Thoracic aorta (tissue), 2 donors: ENCODE measurements around the gene SMLR1. TPM values are rescaled to one million over a fixed set of nuclear protein-coding genes. Genes with fewer than 3 reads are reported as not detected.

Experiments
- ATAC-seq: fragments of 150-250 bp; one replicate; pipeline ENCODE4 v1.8.0; 2017; ENCODE audit warnings: low read depth; ENCODE audit not compliant: insufficient number of reproducible peaks, low FRiP score
- DNase-seq: peaks from one replicate; pipeline ENCODE4 v3.0.0-alpha.2; 2020; ENCODE audit warnings: low spot score
- H3K27ac ChIP-seq, 2 donors: fragments of 200-600 bp; sonication (generic); 1 replicate in 1 of 2; 2 replicates in 1 of 2; pipeline ENCODE4 v1.5.1; 2016; ENCODE audit warnings: mild to moderate bottlenecking in 2 of 2, moderate library complexity in 2 of 2
- H3K27me3 ChIP-seq: fragments of 200-600 bp; sonication (generic); replicated peaks from 2 replicates; pipeline ENCODE4 v1.6.0; 2016; ENCODE audit warnings: mild to moderate bottlenecking; ENCODE audit not compliant: insufficient read depth
- H3K36me3 ChIP-seq: fragments of 200-600 bp; sonication (generic); one replicate; pipeline ENCODE4 v1.5.1; 2016
- H3K4me1 ChIP-seq, 2 donors: fragments of 200-600 bp; sonication (generic); 1 replicate in 1 of 2; 2 replicates in 1 of 2; pipeline versions ENCODE4 v1.5.1 to v1.6.0; 2016; ENCODE audit warnings: low read depth in 2 of 2, mild to moderate bottlenecking in 1 of 2; ENCODE audit not compliant: control insufficient read depth in 1 of 2
- H3K4me3 ChIP-seq: fragments of 200-600 bp; sonication (generic); 2 replicates; pipeline ENCODE4 v1.5.1; 2016; ENCODE audit warnings: mild to moderate bottlenecking
- H3K9me3 ChIP-seq: fragments of 200-600 bp; sonication (generic); 2 replicates; pipeline ENCODE4 v1.5.1; 2016
- CTCF ChIP-seq: fragments of 200-600 bp; sonication (generic); IDR thresholded peaks from one replicate; pipeline ENCODE4 v1.5.1; 2019; ENCODE audit warnings: antibody characterized with exemption
- total RNA-seq, 2 donors: library from RNA; depleted of rRNA; stranded (reverse); fragments of >200 nt; gene quantifications; one replicate each; pipeline versions ENCODE4 v1.1.0 to v1.2.3, GENCODE V29; 2016

SMLR1 gene
- total RNA-seq, 2 donors from 2014 or later: not detected

GRCh38 chr6:130872250-130873095 is 45.3 kb downstream of the SMLR1 start:
- Histone ChIP-seq H3K9me3 (no peaks in the 10 kb centered on the region), H3K27ac (no peak overlapping the region), H3K4me1 (no peaks in the 10 kb centered on the region), H3K4me3 (no peak overlapping the region), H3K27me3 (no peaks in the 10 kb centered on the region), H3K36me3 (no peaks in the 10 kb centered on the region)
- TF ChIP-seq CTCF: peak; percentile 81
- DNase-seq: no peak
- ATAC-seq: no peak

- DNase-seq (no peak), ATAC-seq (no peak)
- TF ChIP-seq CTCF: no peak
- H3K9me3 ChIP-seq: no peaks in the 10 kb centered on the region
- H3K27ac ChIP-seq: no peak overlapping the region
- no peak overlapping the region for H3K4me3 ChIP-seq
- H3K27me3 ChIP-seq: no peaks in the 10 kb centered on the region
- no peaks in the 10 kb centered on the region for H3K36me3 ChIP-seq
- H3K4me1 ChIP-seq: no peaks in the 10 kb centered on the region
These were observed 46.5 kb downstream of the SMLR1 start for GRCh38 chr6:130873746-130874145.

GRCh38 chr6:130879826-130880225 is 52.6 kb downstream of the SMLR1 start:
- no peak for ATAC-seq
- Histone ChIP-seq H3K27ac (no peak overlapping the region), H3K4me1 (no peaks in the 10 kb centered on the region), H3K4me3 (no peak overlapping the region), H3K36me3 (no peaks in the 10 kb centered on the region), H3K9me3 (no peaks in the 10 kb centered on the region), H3K27me3 (no peaks in the 10 kb centered on the region)
- no peak for DNase-seq
- no peak for TF ChIP-seq CTCF

- no peak overlapping the region for H3K4me3 ChIP-seq
- ATAC-seq (no peak), DNase-seq (no peak)
- H3K27ac ChIP-seq: no peak overlapping the region
- TF ChIP-seq CTCF: no peak
- H3K27me3 ChIP-seq: no peaks in the 10 kb centered on the region
- H3K36me3 ChIP-seq: no peaks in the 10 kb centered on the region
- H3K4me1 ChIP-seq: no peaks in the 10 kb centered on the region
- no peaks in the 10 kb centered on the region for H3K9me3 ChIP-seq
These were observed 55.2 kb downstream of the SMLR1 start for GRCh38 chr6:130882370-130882769.

GRCh38 chr6:130885392-130886192 is 58.4 kb downstream of the SMLR1 start:
- Histone ChIP-seq H3K36me3 (no peaks in the 10 kb centered on the region), H3K27ac (no peak overlapping the region), H3K4me1 (peaks cover 0 to 2% of the 10 kb centered on the region in 2 donors), H3K9me3 (no peaks in the 10 kb centered on the region), H3K4me3 (no peak overlapping the region), H3K27me3 (no peaks in the 10 kb centered on the region)
- peak; percentile 86 for TF ChIP-seq CTCF
- DNase-seq (peak; percentile 29), ATAC-seq (no peak)
